ACC112 (cell line): ENCODE data around the gene CAMTA1.

ENCODE experiments used
- H2AFZ ChIP-seq: fragments of 200-600 bp; sonication (generic); one replicate; pipeline ENCODE4 v1.6.0; 2017; ENCODE audit warnings: antibody characterized with exemption, low read length; ENCODE audit not compliant: unreplicated experiment
- H3K27ac ChIP-seq: fragments of 200-600 bp; sonication (generic); 2 replicates; pipeline ENCODE4 v1.5.1; 2014; ENCODE audit warnings: low read depth, mild to moderate bottlenecking, antibody characterized with exemption, low read length, moderate library complexity
- H3K27me3 ChIP-seq: fragments of 200-600 bp; sonication (generic); 2 replicates; pipeline ENCODE4 v1.6.1; 2014; ENCODE audit warnings: mild to moderate bottlenecking, antibody characterized with exemption, low read length, moderate library complexity, mixed read lengths; ENCODE audit not compliant: insufficient read depth
- H3K36me3 ChIP-seq: fragments of 200-600 bp; sonication (generic); 2 replicates; pipeline ENCODE4 v1.6.1; 2016; ENCODE audit warnings: mild to moderate bottlenecking, antibody characterized with exemption, low read length, moderate library complexity, mixed read lengths; ENCODE audit not compliant: insufficient read depth
- H3K4me1 ChIP-seq: fragments of 200-600 bp; sonication (generic); one replicate; pipeline ENCODE4 v1.6.1; 2016; ENCODE audit warnings: low read length, mixed read lengths; ENCODE audit not compliant: insufficient read depth, unreplicated experiment, control insufficient read depth
- H3K4me3 ChIP-seq: fragments of 200-600 bp; sonication (generic); 2 replicates; pipeline ENCODE4 v1.5.1; 2014; ENCODE audit warnings: mild to moderate bottlenecking, low read depth, low read length
- H3K79me2 ChIP-seq: fragments of 200-600 bp; sonication (generic); one replicate; pipeline ENCODE4 v1.6.0; 2016; ENCODE audit warnings: low read length; ENCODE audit not compliant: control insufficient read depth, unreplicated experiment, insufficient read depth

Gene CAMTA1

DNA sequence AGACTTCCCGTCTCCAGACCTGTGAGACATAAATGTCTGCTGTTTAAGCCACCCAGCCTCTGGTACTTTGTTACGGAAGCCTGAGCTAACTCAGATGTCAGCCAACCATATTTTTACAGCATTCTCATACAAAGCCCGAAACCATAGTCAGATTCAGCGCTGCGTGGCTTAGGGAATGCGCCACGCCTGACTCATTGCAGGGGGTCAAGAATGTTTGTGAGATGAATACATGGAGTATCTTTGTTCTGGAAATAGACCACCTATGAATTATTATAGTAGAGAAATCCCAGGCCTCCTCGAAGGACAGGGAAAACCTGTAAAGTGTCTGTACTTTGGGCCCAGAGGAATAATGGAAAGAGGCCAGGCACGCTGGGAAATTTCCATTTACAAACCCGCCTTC is 434.8 kb downstream of the CAMTA1 start:
- Histone ChIP-seq H3K36me3 (no peaks in the 10 kb centered on the region), H2AFZ (no peak overlapping the region), H3K27ac (no peak overlapping the region), H3K4me3 (no peak overlapping the region), H3K4me1 (peaks cover 10% of the 10 kb centered on the region), H3K27me3 (no peaks in the 10 kb centered on the region), H3K79me2 (no peaks in the 10 kb centered on the region)

DNA sequence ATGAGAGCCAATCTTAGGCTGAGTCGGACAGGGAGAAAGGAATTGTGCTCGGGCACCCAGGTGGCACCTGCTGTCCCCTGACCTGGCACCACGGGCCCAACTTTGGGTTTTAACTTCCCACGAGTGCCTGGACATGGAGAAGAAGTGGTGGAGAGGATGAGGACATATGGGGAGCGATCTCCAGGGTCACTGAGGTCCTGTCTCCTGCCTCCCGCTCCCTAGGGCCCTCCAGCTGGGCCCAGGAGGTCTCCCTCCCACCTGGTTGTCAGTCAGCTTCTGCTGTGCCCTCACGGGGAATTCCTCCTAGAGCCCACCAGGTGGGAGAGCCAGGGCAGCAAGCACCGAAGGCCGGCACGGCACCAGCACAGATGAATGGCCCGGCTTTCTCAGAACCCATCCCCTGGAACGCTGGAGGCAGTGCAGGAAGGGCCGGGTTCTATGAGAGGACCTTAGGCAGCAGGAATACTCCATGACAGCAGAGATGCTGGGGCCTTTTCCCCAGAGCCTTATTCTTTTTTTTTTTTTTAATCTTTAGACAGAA is 435.5 kb downstream of the CAMTA1 start:
- H3K79me2 ChIP-seq: no peaks in the 10 kb centered on the region
- H3K4me3 ChIP-seq: no peak overlapping the region
- H2AFZ ChIP-seq: no peak overlapping the region
- peaks cover 10% of the 10 kb centered on the region for H3K4me1 ChIP-seq
- no peaks in the 10 kb centered on the region for H3K27me3 ChIP-seq
- H3K36me3 ChIP-seq: no peaks in the 10 kb centered on the region
- no peak overlapping the region for H3K27ac ChIP-seq

DNA sequence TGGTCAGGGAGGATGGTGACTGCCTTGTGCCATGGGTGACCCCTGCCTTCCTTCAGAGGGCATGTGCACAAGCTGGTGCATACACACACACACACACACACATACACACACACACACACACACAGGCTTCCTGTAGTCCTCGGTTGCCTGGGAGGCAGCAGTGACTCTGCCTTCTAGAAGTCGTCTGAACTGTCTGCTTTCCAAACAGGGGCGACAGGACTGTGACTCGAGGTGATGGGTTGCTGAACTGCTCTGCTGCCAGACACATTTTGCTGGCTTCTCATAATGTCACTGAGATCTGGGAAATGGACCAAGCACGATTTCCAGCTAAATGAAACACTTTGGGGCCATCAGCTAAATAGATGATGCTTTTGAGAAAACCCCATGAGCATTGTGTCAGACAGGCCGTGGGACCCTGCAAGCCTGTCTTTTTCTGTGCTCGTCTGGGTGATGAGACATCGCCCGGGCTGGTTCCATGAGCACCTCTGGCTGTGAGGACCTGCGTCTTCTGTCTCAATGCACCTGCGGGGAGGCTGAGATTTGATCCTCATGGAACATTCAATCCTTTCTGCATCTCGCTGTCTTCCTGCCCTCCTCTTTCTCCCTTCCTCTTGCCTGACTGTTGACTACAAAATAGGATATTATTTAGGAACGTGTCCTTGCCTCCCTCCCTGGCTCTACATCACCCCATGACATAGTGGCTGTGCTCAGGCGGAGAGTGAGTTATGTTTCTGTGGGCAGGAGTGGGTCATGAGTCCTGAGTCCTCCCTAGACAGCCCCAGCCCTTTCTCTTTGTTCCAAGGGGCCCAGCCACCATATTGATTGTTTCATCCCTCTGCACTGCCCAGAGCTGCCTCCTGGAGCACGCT is 436.8 kb downstream of the CAMTA1 start:
- Histone ChIP-seq H3K27me3 (no peaks in the 10 kb centered on the region), H2AFZ (no peak overlapping the region), H3K27ac (no peak overlapping the region), H3K79me2 (no peaks in the 10 kb centered on the region), H3K36me3 (no peaks in the 10 kb centered on the region), H3K4me3 (no peak overlapping the region), H3K4me1 (peaks cover 10% of the 10 kb centered on the region)

DNA sequence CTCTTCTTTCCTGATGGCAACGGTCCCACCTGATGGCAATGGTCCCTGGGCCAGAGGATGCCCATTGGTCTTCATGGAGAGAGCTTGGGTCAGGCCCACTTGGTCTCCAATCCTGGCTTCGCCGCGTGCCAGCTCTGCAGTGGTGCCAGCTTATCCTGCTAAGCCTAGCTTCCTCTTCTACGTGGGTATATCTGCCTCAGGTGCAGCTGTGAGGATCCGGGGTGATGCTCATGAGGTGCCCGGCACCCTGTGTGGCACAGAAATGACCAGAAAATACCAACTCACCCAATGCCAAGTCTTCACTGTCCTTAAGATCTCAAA is 437.4 kb downstream of the CAMTA1 start:
- H3K27ac ChIP-seq: no peak overlapping the region
- H3K36me3 ChIP-seq: no peaks in the 10 kb centered on the region
- no peak overlapping the region for H2AFZ ChIP-seq
- H3K4me1 ChIP-seq: peaks cover 10% of the 10 kb centered on the region
- H3K4me3 ChIP-seq: no peak overlapping the region
- no peaks in the 10 kb centered on the region for H3K27me3 ChIP-seq
- no peaks in the 10 kb centered on the region for H3K79me2 ChIP-seq

DNA sequence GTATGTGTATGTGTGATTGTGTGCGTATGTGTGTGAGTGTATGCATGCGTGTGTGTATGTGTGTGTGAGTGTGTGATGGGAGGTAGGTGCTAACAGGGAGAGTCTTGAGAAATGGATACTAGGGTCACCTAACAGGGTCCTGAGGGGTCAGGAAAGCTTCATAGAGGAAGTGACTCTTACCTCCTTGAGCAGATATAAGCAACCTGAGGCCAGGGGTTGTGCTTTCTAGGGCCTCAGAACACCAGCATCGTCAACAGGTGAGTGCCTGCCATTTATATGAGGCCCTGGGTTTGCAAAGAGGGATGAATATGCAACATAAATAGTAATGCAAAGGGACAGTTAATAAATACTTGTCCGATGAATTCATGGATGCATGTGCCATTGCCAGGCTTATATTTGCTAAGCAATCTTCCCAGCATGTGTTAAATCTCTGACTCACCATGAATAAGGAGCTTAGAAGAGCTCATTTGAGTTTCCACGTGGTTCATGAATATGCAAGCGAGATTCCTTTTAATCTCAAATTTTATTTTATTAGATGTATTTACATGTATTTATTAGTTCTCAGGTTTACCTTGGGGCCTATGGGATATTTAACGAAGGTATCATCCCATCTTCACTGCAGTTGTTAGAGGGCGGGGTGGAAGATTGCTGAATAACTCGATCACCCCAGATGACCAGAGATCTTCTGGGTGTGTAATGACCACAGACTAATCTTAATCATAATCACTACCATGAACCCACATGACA is 438.3 kb downstream of the CAMTA1 start:
- Histone ChIP-seq H3K4me1 (peaks cover 10% of the 10 kb centered on the region), H2AFZ (no peak overlapping the region), H3K79me2 (no peaks in the 10 kb centered on the region), H3K36me3 (no peaks in the 10 kb centered on the region), H3K4me3 (no peak overlapping the region; the same call in 1 of the 2 replicates), H3K27ac (no peak overlapping the region), H3K27me3 (no peaks in the 10 kb centered on the region)

DNA sequence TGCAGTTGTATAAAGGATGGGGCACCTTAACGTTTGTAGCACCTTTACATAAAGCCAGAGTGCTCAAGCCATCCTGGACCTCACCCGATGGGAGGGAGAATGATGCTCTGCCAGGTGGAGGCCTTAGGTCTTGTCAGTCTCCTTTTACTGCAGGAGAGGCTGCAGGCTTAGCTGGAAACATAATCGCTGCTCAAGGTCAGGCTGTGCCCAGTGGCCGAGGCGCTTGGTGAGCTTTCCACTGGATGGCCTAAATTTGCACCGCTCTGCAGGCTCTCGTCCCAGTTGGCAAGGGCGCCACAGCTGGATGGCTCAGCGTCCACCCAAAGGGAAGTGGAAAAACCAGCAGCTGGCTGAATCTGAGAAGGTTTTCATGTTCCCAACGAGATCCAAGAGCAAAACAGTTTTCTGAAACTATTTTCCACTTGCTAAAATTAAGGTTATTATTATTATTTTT is 438.9 kb downstream of the CAMTA1 start:
- Histone ChIP-seq H2AFZ (no peak overlapping the region), H3K27ac (no peak overlapping the region), H3K27me3 (no peaks in the 10 kb centered on the region), H3K79me2 (no peaks in the 10 kb centered on the region), H3K4me1 (peaks cover 10% of the 10 kb centered on the region), H3K4me3 (no peak overlapping the region; the same call in 1 of the 2 replicates), H3K36me3 (no peaks in the 10 kb centered on the region)

DNA sequence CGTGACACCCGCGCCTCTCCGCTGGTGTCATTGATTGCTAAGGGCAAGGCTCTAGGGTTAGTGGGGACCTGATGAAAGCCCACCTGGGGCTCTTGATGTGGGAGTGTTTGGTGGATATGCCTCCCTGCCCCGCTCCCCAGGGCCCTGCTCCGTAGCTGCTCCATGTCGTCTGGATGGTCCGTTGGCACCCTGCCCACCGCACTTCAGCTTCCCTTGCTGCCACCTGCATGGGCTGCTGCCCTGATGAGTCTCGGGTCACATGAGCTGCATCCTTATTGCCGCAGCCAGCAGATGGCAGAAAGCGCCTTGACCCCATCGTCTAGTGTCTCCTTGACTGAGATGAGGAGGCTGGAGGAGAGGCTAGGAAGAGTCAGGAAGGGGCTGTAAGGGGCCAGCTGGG is 439.4 kb downstream of the CAMTA1 start:
- H3K79me2 ChIP-seq: no peaks in the 10 kb centered on the region
- H3K4me3 ChIP-seq: no peak overlapping the region
- peaks cover 10% of the 10 kb centered on the region for H3K4me1 ChIP-seq
- H3K27me3 ChIP-seq: no peaks in the 10 kb centered on the region
- no peak overlapping the region for H2AFZ ChIP-seq
- H3K27ac ChIP-seq: no peak overlapping the region
- H3K36me3 ChIP-seq: no peaks in the 10 kb centered on the region

DNA sequence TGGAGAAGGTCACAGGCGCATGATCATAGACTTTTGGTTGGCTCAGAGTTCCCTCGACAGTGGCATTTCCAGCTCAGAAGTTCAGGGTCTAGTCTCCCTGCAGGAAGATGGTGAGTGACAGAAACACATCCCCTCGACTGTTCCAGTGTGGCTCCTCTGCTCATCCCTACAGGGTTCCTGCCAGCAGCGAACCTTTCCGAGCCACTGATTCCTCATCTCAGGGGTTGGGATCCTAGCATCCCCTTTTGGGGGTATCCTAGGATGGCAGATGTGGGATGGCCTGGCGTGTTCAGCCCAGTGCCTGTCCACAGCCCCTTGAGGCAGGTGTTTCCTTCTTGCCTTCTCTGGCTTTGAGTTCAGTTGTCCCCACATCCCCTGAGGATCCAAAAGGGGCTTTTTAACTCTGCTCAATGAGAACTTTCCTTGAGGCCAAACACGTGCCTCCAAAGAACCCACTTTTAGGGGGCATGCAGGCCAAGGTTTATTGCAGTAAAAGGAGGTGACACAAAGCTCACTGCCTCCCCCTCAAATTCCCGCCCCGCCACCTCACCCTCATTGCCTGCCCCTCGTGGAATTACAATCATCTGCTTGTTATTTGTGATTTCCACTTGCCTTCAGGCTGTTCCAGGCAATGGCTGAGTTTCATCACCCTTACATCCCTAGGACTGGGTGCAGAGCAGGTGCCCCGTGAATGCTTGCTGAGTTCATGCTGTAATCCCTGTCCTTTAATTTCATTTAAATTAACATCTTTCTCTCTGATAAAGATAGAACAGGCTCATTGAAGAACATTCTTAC is 440.7 kb downstream of the CAMTA1 start:
- H3K4me1 ChIP-seq: peaks cover 10% of the 10 kb centered on the region
- H3K36me3 ChIP-seq: no peaks in the 10 kb centered on the region
- no peaks in the 10 kb centered on the region for H3K79me2 ChIP-seq
- no peak overlapping the region for H2AFZ ChIP-seq
- H3K4me3 ChIP-seq: no peak overlapping the region
- H3K27ac ChIP-seq: no peak overlapping the region
- H3K27me3 ChIP-seq: no peaks in the 10 kb centered on the region

DNA sequence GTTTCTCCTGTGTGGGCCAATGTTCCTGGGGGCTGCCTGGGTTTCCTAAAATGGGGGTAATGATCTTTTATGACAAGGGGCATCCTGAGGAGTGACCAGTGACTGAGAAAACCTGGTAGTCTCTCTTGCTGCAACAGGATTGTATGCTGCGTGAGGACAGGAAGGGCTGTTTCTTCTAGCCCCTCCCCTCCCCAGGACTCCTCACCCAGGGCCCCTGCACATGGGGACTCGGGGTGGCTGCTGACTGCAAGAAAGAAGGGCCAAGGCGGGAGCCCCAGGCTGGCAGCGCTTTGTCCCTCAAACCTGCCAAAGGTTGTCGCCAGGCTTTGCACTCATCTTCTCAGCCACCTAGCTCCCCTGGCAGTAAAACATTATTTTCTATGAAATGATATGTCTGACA is 442.4 kb downstream of the CAMTA1 start:
- H2AFZ ChIP-seq: no peak overlapping the region
- H3K27me3 ChIP-seq: no peaks in the 10 kb centered on the region
- H3K4me1 ChIP-seq: peaks cover 10% of the 10 kb centered on the region
- no peak overlapping the region for H3K27ac ChIP-seq
- no peak overlapping the region for H3K4me3 ChIP-seq
- no peaks in the 10 kb centered on the region for H3K79me2 ChIP-seq
- no peaks in the 10 kb centered on the region for H3K36me3 ChIP-seq

DNA sequence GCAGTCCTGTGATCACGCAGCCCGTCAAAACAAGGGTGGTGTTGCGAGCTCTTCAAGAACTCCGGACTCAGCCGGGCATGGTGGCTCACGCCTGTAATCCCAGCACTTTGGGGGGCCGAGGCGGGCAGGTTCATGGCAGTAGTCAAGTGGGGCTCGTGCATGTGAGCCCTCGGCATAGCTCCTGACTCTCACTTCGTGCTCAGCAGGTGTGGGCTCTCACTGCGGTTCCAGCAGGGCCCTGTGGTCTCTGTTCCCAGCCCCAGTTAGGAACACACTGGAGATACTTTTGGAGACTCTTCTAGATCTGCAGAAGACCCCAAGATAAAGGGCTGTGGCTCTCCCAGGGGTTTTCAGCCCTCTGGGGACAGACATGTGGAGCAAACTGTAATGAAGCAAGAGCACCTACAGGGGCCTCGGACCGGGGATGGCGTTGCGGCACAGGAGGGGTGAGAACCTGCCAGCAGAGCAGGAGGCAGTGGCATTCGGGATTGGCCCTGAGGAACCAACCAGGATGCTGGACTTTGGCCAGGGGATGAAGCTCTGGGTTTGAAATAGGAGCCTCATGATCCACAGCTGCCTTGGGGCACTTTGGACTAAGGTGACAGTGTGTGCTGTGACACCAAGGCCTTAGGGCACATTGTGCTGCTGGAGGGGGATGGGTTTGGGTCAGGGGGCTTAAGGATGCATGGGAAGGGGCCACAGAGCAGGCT is 443.2 kb downstream of the CAMTA1 start:
- no peaks in the 10 kb centered on the region for H3K79me2 ChIP-seq
- peaks cover 7% of the 10 kb centered on the region for H3K4me1 ChIP-seq
- no peak overlapping the region for H3K27ac ChIP-seq
- H3K36me3 ChIP-seq: no peaks in the 10 kb centered on the region
- H3K27me3 ChIP-seq: no peaks in the 10 kb centered on the region
- H2AFZ ChIP-seq: no peak overlapping the region
- no peak overlapping the region for H3K4me3 ChIP-seq
